ENCODE results near the gene SCP2.

Gene SCP2

GRCh38 chr1:52927212-52928014, at the start of gene SCP2:
SCP2 (plus strand) TSS chr1:52927276; CDS start chr1:52927397, 121 bp downstream.
- DNase-seq (ENCODE audit: low read depth, low spot score): no peak
- POLR2A ChIA-PET: no interaction called here
- no peak for TF ChIP-seq CTCF (IDR thresholded peaks at IDR 0.05; ENCODE audit: insufficient read depth, low read length, missing control alignments)
- CTCF ChIA-PET: interaction anchor here (0.9 to 1.0 kb wide), 3 partner anchors 9 to 259 kb away, joined by 3 to 4 read pairs (median 3); no protein-coding TSS in a partner anchor
- peak within 1 kb of the TSS; percentile 78 for H3K4me3 ChIP-seq (ENCODE audit: low read depth, low read length)

- ChIA-PET POLR2A (no interaction called here), CTCF (interaction anchor here (1.3 kb wide), 1 partner anchor 307 kb away, joined by 3 read pairs; no protein-coding TSS in a partner anchor)
- TF ChIP-seq CTCF (IDR thresholded peaks at IDR 0.05; ENCODE audit: insufficient read depth, low read length, missing control alignments): no peak
- peak; percentile 4 for DNase-seq (ENCODE audit: low read depth, low spot score)
- H3K4me3 ChIP-seq (ENCODE audit: low read depth, low read length): no peak overlapping the region
These were observed 49.5 kb upstream of the SCP2 start for GRCh38 chr1:52877554-52877953.

GRCh38 chr1:52880206-52880605, 46.9 kb upstream of the SCP2 start:
- CTCF ChIA-PET: no interaction called here
- H3K4me3 ChIP-seq (ENCODE audit: low read depth, low read length): no peak overlapping the region
- POLR2A ChIA-PET: no interaction called here
- no peak for TF ChIP-seq CTCF (IDR thresholded peaks at IDR 0.05; ENCODE audit: insufficient read depth, low read length, missing control alignments)
- DNase-seq (ENCODE audit: low read depth, low spot score): no peak

GRCh38 chr1:52887483-52887882, 39.6 kb upstream of the SCP2 start:
- POLR2A ChIA-PET: no interaction called here
- CTCF ChIA-PET: interaction anchor here (2.0 kb wide), 1 partner anchor 31 kb away, joined by 4 read pairs; no protein-coding TSS in a partner anchor

GRCh38 chr1:52892424-52893215, 34.5 kb upstream of the SCP2 start:
- ChIA-PET CTCF (interaction anchor here (0.7 kb wide), 1 partner anchor 13 kb away, joined by 3 read pairs; no protein-coding TSS in a partner anchor), POLR2A (interaction anchor here (0.9 kb wide), 1 partner anchor 13 kb away, joined by 3 read pairs; no protein-coding TSS in a partner anchor)
- no peak for DNase-seq (ENCODE audit: low read depth, low spot score)
- no peak overlapping the region for H3K4me3 ChIP-seq (ENCODE audit: low read depth, low read length)
- TF ChIP-seq CTCF (IDR thresholded peaks at IDR 0.05; ENCODE audit: insufficient read depth, low read length, missing control alignments): no peak

More at GRCh38 chr1:52887483-52887882, 39.6 kb upstream of the SCP2 start:
- TF ChIP-seq CTCF (IDR thresholded peaks at IDR 0.05; ENCODE audit: insufficient read depth, low read length, missing control alignments): no peak
- H3K4me3 ChIP-seq (ENCODE audit: low read depth, low read length): no peak overlapping the region
- no peak for DNase-seq (ENCODE audit: low read depth, low spot score)

- ChIA-PET CTCF (no interaction called here), POLR2A (interaction anchor here (1.0 kb wide), 1 partner anchor 18 kb away, joined by 3 read pairs; no protein-coding TSS in a partner anchor)
- no peak overlapping the region for H3K4me3 ChIP-seq (ENCODE audit: low read depth, low read length)
- no peak for TF ChIP-seq CTCF (IDR thresholded peaks at IDR 0.05; ENCODE audit: insufficient read depth, low read length, missing control alignments)
- DNase-seq (ENCODE audit: low read depth, low spot score): no peak
These were observed 27.6 kb upstream of the SCP2 start for GRCh38 chr1:52899445-52899894.

All from AG04449 (cell line).